ENCODE measurements around the gene PDZD11.
"Not testable (repeated sequence)": the region's sequence is repeated elsewhere in the genome, so short reads cannot be mapped to it uniquely, and the experiment has no call there.

PDZD11 gene, protein sequence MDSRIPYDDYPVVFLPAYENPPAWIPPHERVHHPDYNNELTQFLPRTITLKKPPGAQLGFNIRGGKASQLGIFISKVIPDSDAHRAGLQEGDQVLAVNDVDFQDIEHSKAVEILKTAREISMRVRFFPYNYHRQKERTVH

DNA sequence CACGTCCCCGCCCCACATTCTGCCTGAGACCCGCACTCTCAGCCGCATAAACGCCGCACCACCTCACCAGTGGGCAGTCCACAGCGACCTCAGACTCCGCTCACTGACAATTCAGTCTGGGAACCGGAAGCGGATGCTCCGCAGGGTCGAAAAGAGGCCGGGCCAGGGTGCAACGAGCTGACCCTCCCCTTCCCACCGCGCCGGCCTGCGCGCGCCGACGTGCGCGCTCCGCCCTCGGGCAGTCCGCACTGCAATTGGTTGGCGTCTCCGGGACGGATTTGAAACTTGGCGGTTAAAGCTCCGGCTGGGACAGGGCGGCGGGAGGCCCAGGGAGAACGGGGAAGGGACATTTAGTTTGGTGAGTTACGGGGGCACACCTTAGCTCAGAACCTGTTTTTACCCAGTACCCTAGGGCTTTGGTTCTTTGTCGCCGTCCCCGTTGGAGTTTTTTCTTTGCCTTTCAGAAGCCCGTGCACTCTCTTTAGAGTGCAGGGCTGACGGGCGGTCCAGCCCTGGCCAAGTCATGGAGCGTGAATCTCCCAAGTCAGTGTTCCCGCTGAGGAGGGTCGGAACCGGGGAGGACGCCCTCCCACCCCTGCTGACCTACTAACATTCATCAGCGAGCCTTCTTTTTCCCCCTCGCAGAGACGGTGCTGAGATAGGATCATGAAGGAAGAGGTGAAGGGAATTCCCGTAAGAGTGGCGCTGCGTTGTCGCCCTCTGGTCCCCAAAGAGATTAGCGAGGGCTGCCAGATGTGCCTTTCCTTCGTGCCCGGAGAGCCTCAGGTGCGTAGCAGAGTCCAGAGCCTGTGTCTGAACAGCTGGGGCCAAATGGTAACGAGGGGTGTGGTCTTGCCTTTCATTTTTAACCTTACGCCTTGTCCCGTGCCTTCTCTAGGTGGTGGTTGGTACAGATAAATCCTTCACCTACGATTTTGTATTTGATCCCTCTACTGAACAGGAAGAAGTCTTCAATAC is at the start of gene PDZD11, which contains the start of gene KIF4A:
Gene PDZD11, minus strand, starts transcription at position 135 of the 978 bp plus-strand sequence. CDS start 586 bp downstream, outside the sequence.
Gene KIF4A, plus strand, starts transcription at position 312 of the 978 bp plus-strand sequence. Its CDS starts 355 bp downstream, at position 667.
- peak; percentile 86 for DNase-seq (ENCODE audit: low spot score)

DNA sequence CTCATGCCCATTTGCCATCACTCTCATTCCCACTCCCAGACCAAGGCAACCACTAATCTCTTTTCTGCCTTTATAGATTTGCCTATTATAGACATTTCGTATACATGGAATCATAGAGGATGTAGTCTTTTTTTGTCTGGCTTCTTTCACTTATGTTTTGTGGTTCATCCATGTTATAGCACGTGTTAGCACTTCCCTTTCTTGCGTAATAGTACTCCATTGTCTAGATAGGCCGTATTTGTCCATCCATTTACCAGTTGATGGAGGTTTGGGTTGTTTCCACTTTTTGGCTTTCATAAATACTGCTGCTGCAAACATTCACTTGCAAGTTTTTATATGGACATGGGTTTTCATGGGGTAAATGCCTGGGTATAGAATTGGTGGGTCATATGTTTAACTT is 48.6 kb upstream of the PDZD11 start:
- DNase-seq (ENCODE audit: low spot score) = no peak

DNA sequence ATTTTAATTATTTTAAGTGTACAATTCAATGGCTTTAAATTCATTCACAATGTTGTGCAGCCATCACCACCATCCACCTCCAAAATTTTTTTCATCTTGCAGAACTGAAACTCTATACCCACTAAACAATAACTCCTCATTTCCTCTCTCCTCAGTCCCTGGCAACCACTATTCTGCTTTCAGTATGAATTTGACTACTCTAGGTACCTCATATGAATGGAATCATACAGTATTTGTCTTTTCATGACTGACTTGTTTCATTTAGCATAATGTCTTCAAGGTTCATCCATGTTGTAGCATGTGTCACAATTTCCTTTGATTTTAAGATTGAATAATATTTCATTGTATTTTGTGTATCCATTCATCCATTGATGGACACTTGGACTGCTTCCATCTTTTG is 47.0 kb upstream of the PDZD11 start:
- no peak for DNase-seq (ENCODE audit: low spot score)

- DNase-seq (ENCODE audit: low spot score) = no peak
Measured at GRCh38 chrX:70332600-70332999, 42.9 kb upstream of the PDZD11 start.

DNA sequence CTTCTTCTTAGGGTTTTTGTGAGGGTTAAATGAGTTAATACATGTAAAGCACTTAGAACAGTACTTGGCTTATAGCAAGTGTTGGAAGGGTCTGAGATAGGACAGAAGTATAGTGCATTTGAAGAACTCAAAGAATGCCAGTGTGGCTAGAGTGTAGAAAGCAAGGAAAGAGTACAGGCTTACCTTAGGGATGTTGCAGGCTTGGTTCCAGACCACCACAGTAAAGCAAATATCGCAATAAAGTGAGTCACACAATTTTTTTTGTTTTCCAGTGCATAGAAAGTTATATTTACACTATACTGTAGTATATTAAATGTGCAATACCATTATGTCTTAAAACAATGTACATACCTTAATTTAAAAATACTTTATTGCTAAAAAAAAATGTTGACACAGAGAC is 41.4 kb upstream of the PDZD11 start:
- DNase-seq (ENCODE audit: low spot score) = no peak

DNA sequence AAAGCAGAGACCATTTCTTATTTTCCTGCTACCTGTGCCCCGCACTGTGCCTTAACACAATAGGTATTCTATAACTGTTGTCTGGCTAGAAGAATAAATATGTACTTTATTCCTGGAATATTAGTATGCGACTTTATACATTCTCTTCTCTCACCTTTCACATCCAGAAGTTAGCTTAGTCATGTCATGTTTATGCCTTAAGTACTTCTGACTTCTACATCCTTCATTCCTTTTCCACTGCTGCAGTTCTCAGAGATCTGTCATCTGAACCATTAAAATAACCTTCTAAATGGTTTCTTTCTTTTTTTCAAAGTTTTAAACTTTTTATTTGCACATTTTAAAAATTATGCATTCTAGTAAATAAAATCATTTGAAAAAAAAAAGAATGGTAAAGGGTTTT is 34.6 kb upstream of the PDZD11 start:
- no peak for DNase-seq (ENCODE audit: low spot score)

DNA sequence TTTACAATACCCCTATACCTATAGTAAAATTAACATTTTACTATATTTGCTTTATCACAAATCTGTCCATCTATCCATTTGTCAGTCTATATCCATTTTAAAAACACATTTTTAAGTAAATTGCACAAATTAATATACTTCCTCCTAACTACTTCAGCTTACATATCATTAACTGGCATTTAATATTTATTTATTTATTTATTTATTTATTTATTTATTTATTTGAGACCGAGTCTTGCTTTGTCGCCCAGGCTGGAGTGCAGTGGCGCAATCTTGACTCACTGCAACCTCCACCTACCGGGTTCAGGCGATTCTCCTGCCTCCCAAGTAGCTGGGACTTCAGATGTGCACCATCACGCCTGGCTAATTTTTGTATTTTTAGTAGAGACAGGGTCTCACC is 33.9 kb upstream of the PDZD11 start:
- DNase-seq (ENCODE audit: low spot score) = not testable (repeated sequence)

DNA sequence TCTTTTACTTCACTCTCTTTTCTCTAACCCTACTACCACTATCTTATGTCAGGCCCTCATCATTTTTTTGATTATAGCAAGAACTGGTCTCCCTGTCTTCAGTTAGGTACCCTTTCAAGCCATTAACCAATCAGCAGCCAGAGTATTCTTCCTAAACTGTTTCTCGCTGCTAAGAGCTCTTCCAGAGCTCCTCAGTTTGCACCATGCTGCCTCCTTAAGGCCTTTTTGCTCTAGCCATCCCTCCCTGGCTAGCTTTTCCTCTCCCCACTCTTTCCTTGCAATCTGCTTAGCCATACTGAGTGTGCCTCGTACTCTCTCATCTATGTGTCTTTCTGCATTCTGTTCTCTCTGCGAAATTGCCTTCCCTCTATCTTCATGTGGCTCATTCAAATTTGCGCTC is 33.1 kb upstream of the PDZD11 start:
- no peak for DNase-seq (ENCODE audit: low spot score)

- DNase-seq (ENCODE audit: low spot score) = peak; percentile 23
Measured at GRCh38 chrX:70313503-70313902, 23.8 kb upstream of the PDZD11 start.

GRCh38 chrX:70301716-70302115 is 12.0 kb upstream of the PDZD11 start:
- peak; percentile 37 for DNase-seq (ENCODE audit: low spot score)

- no peak for DNase-seq (ENCODE audit: low spot score)
Measured at GRCh38 chrX:70293621-70294020, 3.9 kb upstream of the PDZD11 start.

DNA sequence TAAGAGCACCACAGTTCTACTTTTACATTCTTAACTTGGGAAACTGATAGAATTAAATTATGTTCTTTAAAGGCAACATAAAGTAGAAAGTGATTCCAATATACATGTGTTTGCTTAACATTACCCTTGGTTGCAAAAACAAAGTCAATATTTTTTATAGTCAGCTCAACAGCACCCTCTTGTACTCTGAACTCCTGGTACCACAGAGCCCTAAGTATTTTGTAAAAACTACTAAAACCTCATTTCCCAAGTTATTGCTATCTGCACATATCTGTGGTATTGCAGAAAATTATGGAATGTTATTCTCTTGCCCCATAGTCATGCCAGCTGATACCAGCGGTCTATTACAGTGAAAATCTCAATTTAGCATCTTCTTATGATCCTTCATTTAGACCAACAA is 3.1 kb upstream of the PDZD11 start:
- no peak for DNase-seq (ENCODE audit: low spot score)

- peak; percentile 16 for DNase-seq (ENCODE audit: low spot score)
Measured at GRCh38 chrX:70289168-70289792, 447 bp downstream of the PDZD11 start.

DNA sequence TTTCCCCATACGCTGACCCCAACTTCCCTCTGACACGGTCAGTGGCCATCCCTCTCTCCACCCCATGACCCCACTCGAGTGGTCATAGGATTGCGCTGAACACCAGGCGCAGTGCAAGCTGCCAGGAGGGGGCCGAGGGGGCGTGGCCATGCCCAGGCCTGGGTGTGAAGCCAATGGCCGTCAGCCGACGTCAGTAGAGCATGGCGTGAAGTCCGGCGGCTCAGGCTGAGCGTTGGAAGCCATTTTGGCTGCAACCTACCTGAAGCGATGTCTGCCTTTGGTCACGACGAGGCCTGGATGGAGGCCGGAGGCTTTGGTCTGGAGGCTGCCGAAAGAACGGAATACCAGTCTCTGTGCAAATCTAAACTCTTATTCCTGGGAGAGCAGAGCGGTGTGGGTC is 7.8 kb downstream of the PDZD11 start, which contains the start of gene RAB41:
Gene RAB41, plus strand, starts transcription at position 222 of the 400 bp plus-strand sequence. Its CDS starts 46 bp downstream, at position 268.
- DNase-seq (ENCODE audit: low spot score) = no peak

- no peak for DNase-seq (ENCODE audit: low spot score)
Measured at GRCh38 chrX:70280573-70280972, 9.2 kb downstream of the PDZD11 start.

DNA sequence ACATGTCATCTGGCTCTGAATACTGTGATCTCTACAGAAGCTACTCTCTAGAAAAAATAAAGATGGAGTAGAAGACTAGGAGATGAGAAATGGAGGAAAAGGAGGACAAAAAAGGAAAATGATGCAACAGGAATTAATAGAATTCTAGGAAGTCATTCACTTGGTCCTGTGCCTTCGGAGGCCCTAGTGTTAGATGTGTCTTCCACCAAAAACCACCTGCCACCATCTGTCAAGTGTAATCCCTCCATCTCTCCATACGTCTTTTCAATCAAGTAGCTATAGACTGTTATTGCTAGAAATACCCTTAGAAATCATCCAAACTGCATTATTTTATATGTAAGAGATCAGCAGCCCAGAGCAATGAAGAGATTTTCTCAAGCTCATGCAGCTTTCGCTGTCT is 10.6 kb downstream of the PDZD11 start:
- no peak for DNase-seq (ENCODE audit: low spot score)

- not testable (repeated sequence) for DNase-seq (ENCODE audit: low spot score)
Measured at GRCh38 chrX:70274029-70274428, 15.7 kb downstream of the PDZD11 start.

DNA sequence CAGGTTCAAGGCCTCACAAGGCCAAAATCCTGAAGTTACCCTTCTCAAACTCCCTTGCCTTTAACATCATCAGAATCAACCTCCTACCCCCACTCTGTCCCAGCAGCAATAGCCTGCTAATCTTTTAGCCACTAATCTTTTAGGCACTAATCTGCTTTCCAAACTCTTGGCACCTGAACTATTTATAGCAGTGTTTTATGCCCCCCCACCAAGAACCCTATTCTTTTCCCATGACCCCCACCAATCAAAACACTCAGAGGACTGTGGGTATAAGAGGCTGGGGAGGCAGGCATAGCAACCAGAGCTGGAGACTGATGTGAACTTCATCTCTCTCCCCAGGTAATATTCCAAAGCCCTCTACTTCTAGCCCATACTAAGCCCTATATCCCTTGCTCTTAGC is 21.7 kb downstream of the PDZD11 start, which contains the start of gene ARR3:
Gene ARR3, plus strand, starts transcription at position 301 of the 400 bp plus-strand sequence. CDS start 1,052 bp downstream, outside the sequence.
- DNase-seq (ENCODE audit: low spot score) = no peak

DNA sequence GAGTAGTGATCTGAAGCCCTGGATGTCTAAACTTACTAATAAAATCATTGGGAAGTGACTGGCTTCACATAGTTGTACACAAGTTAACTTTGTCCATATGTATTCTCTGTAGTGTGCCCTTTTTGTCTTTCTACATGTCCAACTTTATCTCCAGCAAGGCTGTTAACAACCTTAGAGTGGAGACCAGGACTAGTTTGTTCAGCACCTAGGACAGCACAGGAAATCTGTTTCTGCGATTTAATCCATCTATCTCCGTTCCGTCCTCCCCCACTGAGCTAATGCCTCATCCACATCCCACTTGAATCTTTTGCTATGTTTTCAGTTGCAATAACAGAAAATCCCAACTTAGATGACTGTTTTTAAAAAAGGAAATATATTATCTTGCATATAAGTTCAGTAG is 24.9 kb downstream of the PDZD11 start:
- DNase-seq (ENCODE audit: low spot score) = no peak

GRCh38 chrX:70262952-70263567 is 26.7 kb downstream of the PDZD11 start:
- DNase-seq (ENCODE audit: low spot score) = peak; percentile 67

DNA sequence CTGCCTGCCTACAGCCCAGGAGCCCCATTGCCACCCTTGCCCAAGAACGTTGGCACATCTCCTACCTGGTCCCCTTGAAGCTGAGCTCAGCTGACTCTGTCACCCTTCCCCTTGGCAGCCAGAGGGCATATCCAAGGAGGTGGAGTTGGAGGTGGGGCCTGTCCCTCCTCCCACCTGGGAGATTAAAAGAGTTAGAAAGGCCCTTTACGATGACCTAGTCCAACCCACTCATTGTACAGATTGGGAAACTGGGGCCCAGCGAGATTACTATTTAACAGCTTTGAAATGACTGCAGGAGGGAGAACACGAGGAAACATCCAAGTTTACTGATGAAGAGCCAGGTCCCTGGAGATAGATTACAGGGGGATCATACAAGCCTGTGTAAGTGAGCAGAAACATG is 29.6 kb downstream of the PDZD11 start, which contains the start of gene P2RY4:
Gene P2RY4, minus strand, starts transcription at position 101 of the 400 bp plus-strand sequence. CDS start 580 bp downstream, outside the sequence.
- DNase-seq (ENCODE audit: low spot score) = no peak

Measured in kidney tubule cell (primary cell).